ENCODE results near the gene ZNF511.

GRCh38 chr10:133353202-133353959, 44.7 kb downstream of the ZNF511 start:
- TF ChIP-seq, protein P1, sequence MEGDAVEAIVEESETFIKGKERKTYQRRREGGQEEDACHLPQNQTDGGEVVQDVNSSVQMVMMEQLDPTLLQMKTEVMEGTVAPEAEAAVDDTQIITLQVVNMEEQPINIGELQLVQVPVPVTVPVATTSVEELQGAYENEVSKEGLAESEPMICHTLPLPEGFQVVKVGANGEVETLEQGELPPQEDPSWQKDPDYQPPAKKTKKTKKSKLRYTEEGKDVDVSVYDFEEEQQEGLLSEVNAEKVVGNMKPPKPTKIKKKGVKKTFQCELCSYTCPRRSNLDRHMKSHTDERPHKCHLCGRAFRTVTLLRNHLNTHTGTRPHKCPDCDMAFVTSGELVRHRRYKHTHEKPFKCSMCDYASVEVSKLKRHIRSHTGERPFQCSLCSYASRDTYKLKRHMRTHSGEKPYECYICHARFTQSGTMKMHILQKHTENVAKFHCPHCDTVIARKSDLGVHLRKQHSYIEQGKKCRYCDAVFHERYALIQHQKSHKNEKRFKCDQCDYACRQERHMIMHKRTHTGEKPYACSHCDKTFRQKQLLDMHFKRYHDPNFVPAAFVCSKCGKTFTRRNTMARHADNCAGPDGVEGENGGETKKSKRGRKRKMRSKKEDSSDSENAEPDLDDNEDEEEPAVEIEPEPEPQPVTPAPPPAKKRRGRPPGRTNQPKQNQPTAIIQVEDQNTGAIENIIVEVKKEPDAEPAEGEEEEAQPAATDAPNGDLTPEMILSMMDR (IDR thresholded peaks at IDR 0.05 in 2 of 3, conservative IDR thresholded peaks at IDR 0.05 in 1 of 3; ENCODE audit: insufficient read depth in 2 of 3, low read depth in 1 of 3, low read length in 3 of 3) = no peak
- TF ChIP-seq GABPA (tag; conservative IDR thresholded peaks at IDR 0.05; ENCODE audit: low read depth) = no peak
- TF ChIP-seq KLF6 (CRISPR knock-in tag; IDR thresholded peaks at IDR 0.05; ENCODE audit: borderline replicate concordance) = no peak
- TF ChIP-seq ZNF232 (CRISPR knock-in tag; IDR thresholded peaks at IDR 0.05) = no peak
- TF ChIP-seq, protein P2, sequence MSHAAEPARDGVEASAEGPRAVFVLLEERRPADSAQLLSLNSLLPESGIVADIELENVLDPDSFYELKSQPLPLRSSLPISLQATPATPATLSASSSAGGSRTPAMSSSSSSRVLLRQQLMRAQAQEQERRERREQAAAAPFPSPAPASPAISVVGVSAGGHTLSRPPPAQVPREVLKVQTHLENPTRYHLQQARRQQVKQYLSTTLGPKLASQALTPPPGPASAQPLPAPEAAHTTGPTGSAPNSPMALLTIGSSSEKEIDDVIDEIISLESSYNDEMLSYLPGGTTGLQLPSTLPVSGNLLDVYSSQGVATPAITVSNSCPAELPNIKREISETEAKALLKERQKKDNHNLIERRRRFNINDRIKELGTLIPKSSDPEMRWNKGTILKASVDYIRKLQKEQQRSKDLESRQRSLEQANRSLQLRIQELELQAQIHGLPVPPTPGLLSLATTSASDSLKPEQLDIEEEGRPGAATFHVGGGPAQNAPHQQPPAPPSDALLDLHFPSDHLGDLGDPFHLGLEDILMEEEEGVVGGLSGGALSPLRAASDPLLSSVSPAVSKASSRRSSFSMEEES (CRISPR knock-in tag; IDR thresholded peaks at IDR 0.05) = no peak
- no peak for TF ChIP-seq CSDE1 (IDR thresholded peaks at IDR 0.05)

All from K562 (cell line).